Measurements from ENCODE around the gene TIMM10B. TPM values are rescaled to one million over a fixed set of nuclear protein-coding genes. Genes with fewer than 3 reads are reported as not detected.

TIMM10B gene
- total RNA-seq, 1 donor, result 70.2 TPM

DNA sequence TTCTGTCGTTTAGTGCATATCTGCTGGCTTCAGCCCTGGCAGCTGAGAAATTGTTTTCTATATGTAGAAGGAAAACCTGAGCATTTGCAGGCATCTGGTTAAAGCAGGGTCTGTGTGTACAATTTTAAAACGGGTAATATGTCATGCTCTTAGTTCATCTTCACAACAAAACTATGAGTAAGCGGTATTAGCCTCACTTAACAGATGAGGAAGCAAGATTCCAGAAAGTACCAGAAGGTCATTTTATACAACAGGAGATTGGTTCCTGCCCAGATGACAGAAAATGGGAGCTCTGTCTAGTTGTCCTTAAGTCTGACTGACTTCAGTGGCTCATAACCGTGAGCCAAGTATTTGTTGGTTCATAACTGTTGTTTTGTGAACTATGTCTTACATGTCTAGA is 1.1 kb downstream of the TIMM10B start:
- no peaks in the 10 kb centered on the region for H3K27me3 ChIP-seq (ENCODE audit: insufficient read depth, low read length)
- H3K4me1 ChIP-seq (ENCODE audit: insufficient read depth, low read length), result peaks cover 34% of the 10 kb centered on the region
- H3K4me3 ChIP-seq (ENCODE audit: low read length), result peak overlapping the region; percentile 58
- H3K9me3 ChIP-seq (ENCODE audit: low read depth, low read length), result no peaks in the 10 kb centered on the region

DNA sequence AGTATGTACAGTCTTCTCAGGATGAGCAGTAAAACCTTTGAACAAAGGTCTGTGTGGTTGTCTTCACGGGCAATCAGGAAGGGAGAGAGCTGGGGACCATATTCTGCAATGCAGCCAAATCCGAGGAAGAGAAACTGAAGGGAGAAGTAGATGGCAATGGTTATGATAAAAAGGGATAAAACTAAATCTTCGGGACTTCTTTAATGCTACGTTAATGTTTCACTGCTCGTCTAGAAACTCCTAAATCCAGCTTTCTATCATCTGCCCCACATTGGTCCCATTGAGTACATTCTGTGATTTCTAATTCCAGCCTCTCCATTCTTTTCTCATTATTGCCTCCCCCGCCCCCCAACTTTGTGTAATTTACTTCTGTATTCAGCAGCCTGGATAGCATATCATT is 1.7 kb downstream of the TIMM10B start:
- H3K4me3 ChIP-seq (ENCODE audit: low read length), result no peak overlapping the region

DNA sequence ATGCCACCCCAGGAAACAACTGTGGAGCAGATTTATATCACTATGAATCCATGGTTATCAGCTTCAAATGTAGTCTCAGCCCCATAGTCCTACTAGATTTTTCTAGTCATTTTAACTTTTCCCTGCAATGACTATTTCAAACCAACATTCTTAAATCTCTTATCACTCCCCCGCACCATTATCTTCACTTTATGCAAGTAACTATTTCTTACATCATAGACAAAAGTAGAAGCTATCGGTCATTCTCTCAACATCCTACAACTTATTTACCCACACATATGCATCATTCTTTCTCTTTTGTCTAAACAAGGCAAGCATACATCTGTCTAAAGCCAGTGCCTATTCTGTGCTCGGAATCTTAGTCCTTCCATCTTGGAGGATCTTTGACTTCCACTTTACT is 4.4 kb downstream of the TIMM10B start:
- no peaks in the 10 kb centered on the region for H3K27me3 ChIP-seq (ENCODE audit: insufficient read depth, low read length)
- no peak overlapping the region for H3K4me3 ChIP-seq (ENCODE audit: low read length)
- H3K4me1 ChIP-seq (ENCODE audit: insufficient read depth, low read length), result peaks cover 23% of the 10 kb centered on the region
- no peaks in the 10 kb centered on the region for H3K9me3 ChIP-seq (ENCODE audit: low read depth, low read length)

More for the DNA sequence above, 1.7 kb downstream of the TIMM10B start:
- H3K4me1 ChIP-seq (ENCODE audit: insufficient read depth, low read length), result peaks cover 34% of the 10 kb centered on the region
- H3K27me3 ChIP-seq (ENCODE audit: insufficient read depth, low read length), result no peaks in the 10 kb centered on the region
- no peaks in the 10 kb centered on the region for H3K9me3 ChIP-seq (ENCODE audit: low read depth, low read length)

DNA sequence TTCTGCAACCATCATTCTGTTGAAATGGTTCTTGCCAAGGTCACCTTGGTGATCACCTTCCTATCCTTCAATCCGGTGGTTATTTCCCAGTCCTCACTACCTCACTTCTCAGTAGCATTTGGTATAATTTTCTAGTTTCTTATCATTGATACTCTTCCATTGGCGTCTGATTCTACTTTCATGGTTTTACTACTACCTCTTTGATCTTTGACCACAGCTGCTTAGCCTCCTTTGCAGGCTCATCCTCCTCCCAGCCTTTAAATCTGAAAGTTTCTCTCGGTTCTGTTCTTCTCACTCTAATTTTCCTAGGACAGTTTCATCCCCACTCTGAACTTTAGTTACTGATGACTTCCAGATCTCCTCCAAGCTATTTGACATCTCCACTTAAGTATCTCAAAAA is 5.0 kb downstream of the TIMM10B start:
- H3K4me1 ChIP-seq (ENCODE audit: insufficient read depth, low read length), result peaks cover 19% of the 10 kb centered on the region
- H3K4me3 ChIP-seq (ENCODE audit: low read length), result no peak overlapping the region
- H3K9me3 ChIP-seq (ENCODE audit: low read depth, low read length), result no peaks in the 10 kb centered on the region
- H3K27me3 ChIP-seq (ENCODE audit: insufficient read depth, low read length), result no peaks in the 10 kb centered on the region

DNA sequence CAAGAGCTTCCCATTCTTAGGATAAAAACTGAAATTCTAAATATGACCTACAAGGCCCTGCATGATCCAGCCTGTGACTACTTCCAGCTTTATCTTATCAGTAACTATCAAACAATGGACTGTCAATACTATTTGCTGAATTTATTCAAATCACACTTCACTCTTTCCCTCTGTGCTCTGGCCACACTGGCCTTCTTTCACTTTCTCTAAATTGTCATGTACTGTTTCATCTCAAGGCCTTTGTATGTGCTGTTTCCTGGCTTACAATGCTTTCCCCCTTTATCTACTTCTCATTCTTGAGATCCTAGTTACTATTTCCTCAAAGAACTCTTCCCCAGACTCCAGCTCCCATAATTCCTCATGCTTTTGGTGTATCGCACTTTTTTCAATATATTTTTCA is 5.6 kb downstream of the TIMM10B start:
- Histone ChIP-seq H3K9me3 (ENCODE audit: low read depth, low read length) (no peaks in the 10 kb centered on the region), H3K27me3 (ENCODE audit: insufficient read depth, low read length) (no peaks in the 10 kb centered on the region), H3K4me3 (ENCODE audit: low read length) (no peak overlapping the region), H3K4me1 (ENCODE audit: insufficient read depth, low read length) (peaks cover 17% of the 10 kb centered on the region)

DNA sequence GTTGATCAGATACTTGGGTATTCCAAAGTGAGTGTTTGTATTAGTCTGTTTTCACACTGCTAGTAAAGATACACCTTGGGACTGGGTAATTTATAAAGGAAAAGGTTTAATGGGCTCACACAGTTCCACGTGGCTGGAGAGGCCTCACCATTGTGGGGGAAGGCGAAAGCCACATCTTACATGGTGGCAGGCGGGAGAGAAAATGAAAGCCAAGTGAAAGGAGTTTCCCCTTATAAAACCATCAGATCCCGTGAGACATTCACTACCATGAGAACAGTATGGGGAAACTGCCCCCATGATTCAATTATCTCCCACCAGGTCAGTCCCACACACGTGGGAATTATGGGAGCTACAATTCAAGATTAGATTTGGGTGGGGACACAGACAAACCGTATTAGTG is 7.0 kb downstream of the TIMM10B start:
- Histone ChIP-seq H3K27me3 (ENCODE audit: insufficient read depth, low read length) (no peaks in the 10 kb centered on the region), H3K9me3 (ENCODE audit: low read depth, low read length) (no peaks in the 10 kb centered on the region), H3K4me3 (ENCODE audit: low read length) (no peak overlapping the region), H3K4me1 (ENCODE audit: insufficient read depth, low read length) (peaks cover 3% of the 10 kb centered on the region)

DNA sequence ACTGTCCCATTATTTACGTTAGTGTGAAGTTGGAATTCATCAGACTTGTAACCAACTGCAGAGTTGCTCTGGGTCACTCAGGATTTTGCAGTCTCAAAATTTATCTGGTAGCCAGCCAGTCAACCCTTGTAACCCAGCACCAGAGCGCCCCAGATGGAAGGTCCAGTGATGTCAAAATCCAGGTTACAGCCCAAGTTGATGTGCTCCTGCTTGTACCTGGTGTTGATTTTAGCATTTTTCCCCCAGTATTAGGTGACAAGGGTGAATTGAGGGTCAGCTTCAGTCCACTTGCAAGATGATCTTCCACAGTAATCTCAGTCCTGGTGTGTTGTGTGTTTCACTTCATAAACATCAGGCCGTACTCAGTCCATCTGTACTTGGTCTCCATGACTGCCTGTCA is 7.5 kb downstream of the TIMM10B start:
- H3K4me1 ChIP-seq (ENCODE audit: insufficient read depth, low read length), result no peaks in the 10 kb centered on the region
- no peak overlapping the region for H3K4me3 ChIP-seq (ENCODE audit: low read length)
- no peaks in the 10 kb centered on the region for H3K9me3 ChIP-seq (ENCODE audit: low read depth, low read length)
- H3K27me3 ChIP-seq (ENCODE audit: insufficient read depth, low read length), result no peaks in the 10 kb centered on the region

DNA sequence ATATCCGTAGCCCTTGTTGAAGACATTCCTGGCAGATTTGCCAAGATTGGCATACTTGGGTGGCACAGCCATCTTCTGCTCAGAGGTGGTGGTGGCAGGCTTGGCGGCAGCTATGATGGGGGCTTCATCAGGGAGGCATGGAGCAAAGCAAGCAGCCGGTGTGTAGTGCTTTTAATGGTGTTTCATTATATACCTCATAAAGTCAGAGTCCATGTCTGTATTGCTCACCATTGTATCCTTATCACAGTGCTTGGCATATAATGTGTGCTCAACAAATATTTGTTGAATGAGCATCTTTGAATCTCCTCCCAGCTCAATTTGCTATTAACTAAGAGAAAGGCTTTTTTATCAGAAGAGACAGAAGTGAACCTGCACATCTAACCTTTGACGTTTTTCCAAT is 8.0 kb downstream of the TIMM10B start:
- no peaks in the 10 kb centered on the region for H3K4me1 ChIP-seq (ENCODE audit: insufficient read depth, low read length)
- H3K9me3 ChIP-seq (ENCODE audit: low read depth, low read length), result no peaks in the 10 kb centered on the region
- no peak overlapping the region for H3K4me3 ChIP-seq (ENCODE audit: low read length)
- H3K27me3 ChIP-seq (ENCODE audit: insufficient read depth, low read length), result no peaks in the 10 kb centered on the region

DNA sequence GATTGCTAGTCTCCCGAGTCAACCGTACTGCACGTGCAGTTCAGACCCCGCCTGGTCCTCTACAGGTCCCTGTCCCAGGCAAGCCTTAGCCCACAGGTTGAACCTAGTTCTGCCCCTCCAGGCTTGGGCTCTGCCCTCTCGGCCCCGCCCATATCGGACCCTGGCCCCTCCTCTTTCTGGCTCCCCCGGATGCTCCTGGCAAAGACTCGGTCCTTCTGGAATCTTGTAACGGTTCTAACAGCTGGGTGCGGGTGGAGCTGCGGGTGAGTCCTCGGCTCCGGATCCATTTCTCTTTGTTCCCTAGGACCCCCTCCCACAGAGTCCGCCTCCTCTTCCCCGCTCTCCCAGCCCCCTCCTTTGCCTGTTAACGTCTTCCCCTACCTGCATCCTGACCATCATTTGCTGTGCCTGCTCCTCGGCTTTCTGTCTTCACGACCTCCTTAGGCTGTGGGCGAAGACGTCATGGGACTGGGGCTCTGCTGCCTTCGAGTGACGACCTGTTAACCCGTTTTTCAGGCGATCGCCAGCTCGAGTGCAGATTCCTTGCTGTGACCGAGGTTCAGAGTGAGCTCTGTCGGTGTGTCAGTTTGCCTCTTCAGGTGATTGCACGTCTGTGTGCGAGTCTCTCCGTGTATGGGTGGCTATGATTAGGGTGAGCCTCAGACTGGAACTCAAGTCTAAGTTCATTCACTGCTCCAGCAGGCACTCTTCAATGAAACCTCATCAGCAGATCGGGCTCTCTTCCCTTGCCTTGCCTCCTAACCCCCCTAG is 16.0 kb downstream of the TIMM10B start, which contains the start of gene DNHD1:
Gene DNHD1 (plus strand): TSS at position 212 of the 771 bp plus-strand sequence. CDS start 936 bp downstream, outside the sequence.
- Histone ChIP-seq H3K27me3 (ENCODE audit: insufficient read depth, low read length) (no peaks in the 10 kb centered on the region), H3K9me3 (ENCODE audit: low read depth, low read length) (no peaks in the 10 kb centered on the region), H3K4me3 (ENCODE audit: low read length) (no peak within 1 kb of the TSS), H3K4me1 (ENCODE audit: insufficient read depth, low read length) (no peaks in the 10 kb centered on the region)

DNA sequence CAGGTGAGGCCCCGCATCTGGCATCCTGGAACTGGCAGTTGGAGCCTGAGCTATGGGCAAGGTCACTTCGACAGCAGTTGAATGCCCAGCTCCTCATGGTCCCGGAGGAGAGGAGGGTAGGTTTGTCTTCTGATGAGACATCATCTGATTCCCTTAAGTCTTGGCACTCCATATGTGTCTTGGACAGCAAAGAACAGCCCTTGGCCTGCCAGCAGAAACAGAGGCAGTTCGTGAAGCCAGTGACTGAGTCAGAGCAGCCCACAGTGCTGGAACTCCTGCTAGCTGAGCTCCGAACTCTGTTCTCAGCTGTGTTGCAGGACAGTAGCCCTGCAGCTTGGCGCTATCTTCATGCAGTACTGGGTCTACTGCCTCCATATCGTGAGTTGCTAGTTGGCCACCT is 16.8 kb downstream of the TIMM10B start:
- H3K4me1 ChIP-seq (ENCODE audit: insufficient read depth, low read length), result no peaks in the 10 kb centered on the region
- H3K4me3 ChIP-seq (ENCODE audit: low read length), result no peak overlapping the region
- H3K27me3 ChIP-seq (ENCODE audit: insufficient read depth, low read length), result no peaks in the 10 kb centered on the region
- no peaks in the 10 kb centered on the region for H3K9me3 ChIP-seq (ENCODE audit: low read depth, low read length)

DNA sequence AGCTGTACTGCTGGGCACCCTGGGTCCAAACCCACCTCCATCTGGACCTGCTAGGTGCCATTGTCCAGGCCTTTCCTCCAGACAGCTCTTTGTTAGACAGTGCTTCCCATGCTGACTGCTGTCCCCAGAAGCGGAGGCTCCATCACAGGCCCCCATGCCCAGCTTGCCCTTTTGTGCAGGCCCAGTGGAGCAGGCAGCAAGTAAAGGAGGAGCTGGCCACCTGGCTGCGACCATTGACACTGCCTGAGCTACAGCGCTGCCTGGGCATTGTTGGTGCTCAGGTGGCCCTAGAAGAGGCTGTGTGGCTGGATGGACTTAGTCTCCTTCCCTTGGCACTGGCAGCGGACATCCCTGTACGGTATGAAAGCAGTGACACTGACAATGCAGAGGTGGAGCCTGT is 17.2 kb downstream of the TIMM10B start:
- H3K4me1 ChIP-seq (ENCODE audit: insufficient read depth, low read length), result no peaks in the 10 kb centered on the region
- H3K4me3 ChIP-seq (ENCODE audit: low read length), result no peak overlapping the region
- H3K9me3 ChIP-seq (ENCODE audit: low read depth, low read length), result no peaks in the 10 kb centered on the region
- no peaks in the 10 kb centered on the region for H3K27me3 ChIP-seq (ENCODE audit: insufficient read depth, low read length)

DNA sequence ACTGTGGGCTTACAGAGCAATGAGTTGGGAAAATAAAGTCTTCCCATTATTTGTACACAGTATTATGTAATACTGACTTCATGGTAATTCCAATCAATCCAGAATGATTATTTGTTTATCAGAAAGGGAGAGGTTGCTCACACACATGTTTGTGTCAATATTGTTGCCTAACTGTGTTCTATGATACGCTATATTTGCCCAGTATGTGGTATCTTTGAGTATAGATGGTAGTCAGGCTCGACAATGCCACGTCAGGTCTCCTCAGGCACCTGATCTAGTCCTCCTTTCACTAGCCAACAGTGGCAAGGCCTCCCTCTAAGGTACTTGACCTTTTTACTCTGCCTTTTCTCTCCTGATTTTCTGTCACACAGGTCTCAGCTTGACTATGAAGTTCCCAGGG is 21.1 kb downstream of the TIMM10B start:
- Histone ChIP-seq H3K9me3 (ENCODE audit: low read depth, low read length) (no peaks in the 10 kb centered on the region), H3K4me1 (ENCODE audit: insufficient read depth, low read length) (no peaks in the 10 kb centered on the region), H3K27me3 (ENCODE audit: insufficient read depth, low read length) (no peaks in the 10 kb centered on the region), H3K4me3 (ENCODE audit: low read length) (no peak overlapping the region)

DNA sequence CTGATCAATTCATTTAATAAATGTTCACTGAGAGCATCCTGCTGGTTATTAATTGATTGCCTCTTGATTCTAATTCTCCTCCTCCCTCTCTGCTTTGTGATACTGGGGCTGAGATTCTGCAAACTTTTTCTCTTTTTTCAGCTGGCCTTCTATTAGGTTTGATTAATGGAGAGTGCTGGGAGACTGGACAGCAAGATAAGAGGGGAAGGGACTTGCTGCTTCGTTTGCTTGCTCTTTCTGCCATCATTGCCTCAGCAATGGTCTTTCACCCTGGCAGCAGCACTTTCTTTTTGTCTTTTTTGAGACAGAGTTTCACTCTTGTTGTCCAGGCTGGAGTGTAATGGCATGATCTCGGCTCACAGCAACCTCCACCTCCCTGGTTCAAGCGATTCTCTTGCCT is 22.9 kb downstream of the TIMM10B start:
- Histone ChIP-seq H3K4me1 (ENCODE audit: insufficient read depth, low read length) (no peaks in the 10 kb centered on the region), H3K4me3 (ENCODE audit: low read length) (no peak overlapping the region), H3K9me3 (ENCODE audit: low read depth, low read length) (no peaks in the 10 kb centered on the region), H3K27me3 (ENCODE audit: insufficient read depth, low read length) (no peaks in the 10 kb centered on the region)

DNA sequence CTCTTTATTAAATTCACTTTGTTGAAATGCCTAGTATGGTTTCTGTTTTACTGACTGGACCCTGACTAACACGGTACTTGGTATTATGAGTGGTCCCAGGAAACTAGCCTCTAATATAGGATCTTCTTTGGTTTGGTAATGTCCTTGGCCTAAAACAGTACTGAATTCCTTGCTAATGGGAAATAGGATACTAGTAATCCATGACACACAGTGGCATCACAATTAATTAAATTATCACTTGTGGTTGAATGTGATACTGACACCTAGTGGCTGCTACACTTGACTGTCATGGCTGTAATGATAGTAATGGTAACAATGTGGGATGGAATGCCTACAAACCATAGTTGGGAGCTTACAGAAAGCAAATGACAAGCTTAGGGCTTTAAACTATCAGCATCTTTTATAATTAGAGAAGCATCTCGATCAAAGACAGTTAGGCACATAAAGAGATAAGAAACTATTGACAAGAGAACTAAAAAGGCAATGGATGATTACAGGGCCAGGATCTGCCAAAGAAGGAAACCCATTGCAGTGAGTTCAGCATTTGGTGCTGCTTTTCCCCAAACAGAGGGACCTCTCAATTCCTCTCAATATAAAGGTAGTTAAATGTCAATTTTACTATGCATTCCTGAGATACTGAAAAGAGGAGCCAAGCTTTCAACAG is 24.4 kb downstream of the TIMM10B start:
- no peaks in the 10 kb centered on the region for H3K9me3 ChIP-seq (ENCODE audit: low read depth, low read length)
- no peaks in the 10 kb centered on the region for H3K4me1 ChIP-seq (ENCODE audit: insufficient read depth, low read length)
- H3K4me3 ChIP-seq (ENCODE audit: low read length), result no peak overlapping the region
- no peaks in the 10 kb centered on the region for H3K27me3 ChIP-seq (ENCODE audit: insufficient read depth, low read length)

DNA sequence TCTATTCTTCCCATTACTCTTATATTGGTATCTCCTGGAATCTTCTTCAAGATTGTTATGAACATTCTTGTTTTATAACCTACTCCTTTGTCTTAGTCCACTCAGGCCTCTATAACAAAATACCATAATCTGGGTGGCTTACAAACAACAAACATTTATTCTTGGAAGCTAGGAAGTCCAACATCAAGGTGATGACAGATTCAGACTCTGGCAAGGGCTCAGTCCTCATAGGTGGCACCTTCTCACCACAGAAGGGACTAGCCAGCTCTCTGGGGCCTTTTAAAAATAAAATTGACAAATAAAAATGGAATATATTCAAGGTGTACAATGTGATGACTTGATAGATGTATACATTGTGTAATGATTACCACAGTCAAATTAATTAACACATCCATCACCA is 35.6 kb downstream of the TIMM10B start:
- no peak overlapping the region for H3K4me3 ChIP-seq (ENCODE audit: low read length)
- H3K4me1 ChIP-seq (ENCODE audit: insufficient read depth, low read length), result no peaks in the 10 kb centered on the region
- H3K9me3 ChIP-seq (ENCODE audit: low read depth, low read length), result no peaks in the 10 kb centered on the region
- H3K27me3 ChIP-seq (ENCODE audit: insufficient read depth, low read length), result no peaks in the 10 kb centered on the region

DNA sequence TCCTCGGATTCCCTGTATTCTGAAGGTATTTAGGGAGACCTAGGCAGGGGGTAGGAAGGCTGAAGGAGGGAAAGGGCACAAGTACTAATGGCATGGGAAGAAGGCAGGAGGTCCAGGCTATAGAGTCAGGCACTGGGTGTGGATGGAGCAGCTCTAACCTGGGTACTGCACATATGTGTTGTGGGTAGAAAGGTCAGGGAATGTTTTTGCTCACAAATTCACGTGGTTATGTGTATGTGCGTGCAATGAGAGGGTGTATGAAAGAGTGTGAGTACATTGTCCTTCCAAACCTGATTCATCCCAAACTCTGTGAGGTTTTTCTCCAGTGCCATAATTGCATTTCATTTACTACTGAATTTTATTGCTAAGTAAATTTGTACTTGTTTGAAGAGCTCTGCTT is 39.0 kb downstream of the TIMM10B start:
- Histone ChIP-seq H3K9me3 (ENCODE audit: low read depth, low read length) (no peaks in the 10 kb centered on the region), H3K4me1 (ENCODE audit: insufficient read depth, low read length) (no peaks in the 10 kb centered on the region), H3K27me3 (ENCODE audit: insufficient read depth, low read length) (no peaks in the 10 kb centered on the region), H3K4me3 (ENCODE audit: low read length) (no peak overlapping the region)

Measured in mononuclear cell (primary cell).